Liver (tissue), 9 donors: Measurements from ENCODE around the gene HSPA9. TPM values are rescaled to one million over a fixed set of nuclear protein-coding genes. Genes with fewer than 3 reads are reported as not detected.

Source experiments
- DNase-seq: peaks from one replicate; pipeline ENCODE4 v3.0.0-alpha.2; 2017; ENCODE audit warnings: low spot score
- H3K27ac ChIP-seq, 2 donors: one replicate each; pipeline ENCODE4 v1.7.0; 2013; ENCODE audit warnings: inconsistent platforms in 2 of 2, low read length in 2 of 2, control low read depth in 1 of 2, low read depth in 1 of 2, mild to moderate bottlenecking in 1 of 2
- H3K27me3 ChIP-seq, 4 donors: one replicate each; pipeline versions ENCODE4 v1.6.1 to v1.7.0; 2013; ENCODE audit warnings: low read length in 3 of 4, inconsistent platforms in 1 of 4, mild to moderate bottlenecking in 1 of 4, moderate library complexity in 1 of 4; ENCODE audit not compliant: control insufficient read depth in 4 of 4, insufficient read depth in 4 of 4
- H3K36me3 ChIP-seq, 4 donors: one replicate each; pipeline versions ENCODE4 v1.6.1 to v1.7.0; 2013; ENCODE audit warnings: low read length in 3 of 4, mild to moderate bottlenecking in 3 of 4, low read depth in 1 of 4, moderate library complexity in 1 of 4; ENCODE audit not compliant: control insufficient read depth in 4 of 4, insufficient read depth in 3 of 4
- H3K4me1 ChIP-seq, 4 donors: one replicate each; pipeline versions ENCODE4 v1.6.1 to v1.7.0; 2013; ENCODE audit warnings: low read length in 3 of 4, mild to moderate bottlenecking in 3 of 4, moderate library complexity in 1 of 4; ENCODE audit not compliant: control insufficient read depth in 4 of 4, insufficient read depth in 4 of 4
- H3K4me3 ChIP-seq, 3 donors: one replicate each; pipeline versions ENCODE4 v1.6.1 to v1.7.0; 2013; ENCODE audit warnings: low read length in 3 of 3, control low read depth in 1 of 3, low read depth in 1 of 3, mild to moderate bottlenecking in 1 of 3
- H3K9ac ChIP-seq, 2 donors: one replicate each; pipeline ENCODE4 v1.7.0; 2013; ENCODE audit warnings: low read length in 2 of 2, mild to moderate bottlenecking in 2 of 2, moderate library complexity in 2 of 2, control low read depth in 1 of 2, low read depth in 1 of 2
- H3K9me3 ChIP-seq, 4 donors: one replicate each; pipeline versions ENCODE4 v1.6.1 to v1.7.0; 2013; ENCODE audit warnings: low read length in 3 of 4; ENCODE audit not compliant: control insufficient read depth in 4 of 4
- EGR1 ChIP-seq, 2 donors: IDR thresholded peaks; 2 replicates each; pipeline ENCODE4 v1.6.1; 2016 to 2018; ENCODE audit warnings: antibody characterized with exemption in 2 of 2, low read depth in 2 of 2
- FOXA1 ChIP-seq: IDR thresholded peaks from 2 replicates; pipeline ENCODE4 v1.6.1; 2016; ENCODE audit warnings: antibody characterized with exemption
- FOXA2 ChIP-seq: IDR thresholded peaks from 2 replicates; pipeline ENCODE4 v1.6.1; 2016; ENCODE audit warnings: antibody characterized with exemption
- GABPA ChIP-seq, 2 donors: IDR thresholded peaks in 1 of 2; conservative IDR thresholded peaks in 1 of 2; 2 replicates each; pipeline ENCODE4 v1.6.1; 2016; ENCODE audit warnings: antibody characterized with exemption in 2 of 2, mild to moderate bottlenecking in 1 of 2, moderate library complexity in 1 of 2
- HNF4A ChIP-seq, 2 donors: conservative IDR thresholded peaks; 2 replicates each; pipeline ENCODE4 v1.6.1; 2016; ENCODE audit warnings: antibody characterized with exemption in 2 of 2, mild to moderate bottlenecking in 2 of 2
- JUND ChIP-seq, 2 donors: IDR thresholded peaks; 2 replicates each; pipeline ENCODE4 v1.6.1; 2016; ENCODE audit warnings: antibody characterized with exemption in 2 of 2
- NR2F2 ChIP-seq: IDR thresholded peaks from 2 replicates; pipeline ENCODE4 v1.6.1; 2016; ENCODE audit warnings: antibody characterized with exemption
- RAD21 ChIP-seq, 2 donors: IDR thresholded peaks; 2 replicates each; pipeline ENCODE4 v1.6.1; 2016; ENCODE audit warnings: antibody characterized with exemption in 2 of 2, mild to moderate bottlenecking in 2 of 2
- RXRA ChIP-seq, 2 donors: IDR thresholded peaks; 2 replicates each; pipeline ENCODE4 v1.6.1; 2017 to 2018; ENCODE audit warnings: antibody characterized with exemption in 2 of 2, mild to moderate bottlenecking in 1 of 2
- SP1 ChIP-seq: IDR thresholded peaks from 2 replicates; pipeline ENCODE4 v1.6.1; 2018; ENCODE audit warnings: antibody characterized with exemption, mild to moderate bottlenecking
- TAF1 ChIP-seq: conservative IDR thresholded peaks from 2 replicates; pipeline ENCODE4 v1.6.1; 2016; ENCODE audit warnings: antibody characterized with exemption, mild to moderate bottlenecking
- YY1 ChIP-seq: IDR thresholded peaks from 2 replicates; pipeline ENCODE4 v1.6.1; 2016; ENCODE audit warnings: antibody characterized with exemption, mild to moderate bottlenecking
- WGBS: extraction: QIAGEN DNeasy Blood & Tissue Kit; methylation state at CpG from one replicate; pipeline ENCODE4 v1.1.7; 2013; 5-methylcytosine and 5-hydroxymethylcytosine counted together
- polyA plus RNA-seq, 2 donors: library from polyadenylated mRNA; stranded (reverse) in 1 of 2; unstranded in 1 of 2; fragments of 200-250 nt in 1 of 2; fragments of >200 nt in 1 of 2; fragmentation: Nextera tagmentation in 1 of 2; extraction: Ambion mirVana in 1 of 2; gene quantifications; one replicate each; pipeline versions ENCODE4 v1.2.1 to v1.2.3, GENCODE V29; 2013 to 2015
- total RNA-seq, 2 donors: library from RNA; depleted of rRNA; stranded (reverse); fragments of >200 nt; gene quantifications; one replicate each; pipeline ENCODE4 v1.2.3, GENCODE V29; 2014
- TF ChIP-seq, protein P1 (sequence below): IDR thresholded peaks from 2 replicates; pipeline ENCODE4 v1.6.1; 2016; ENCODE audit warnings: antibody characterized with exemption
- TF ChIP-seq, protein P2 (sequence below): IDR thresholded peaks from 2 replicates; pipeline ENCODE4 v1.6.1; 2016; ENCODE audit warnings: antibody characterized with exemption, mild to moderate bottlenecking
- TF ChIP-seq, protein P3 (sequence below): fragments of 150-350 bp; IDR thresholded peaks from 2 replicates; pipeline ENCODE4 v1.5.1; 2017; ENCODE audit warnings: improper control_type of control experiment, low read depth, low read length; ENCODE audit not compliant: missing input control
- donor health status: healthy.
- donor health status: healthy.
- donor health status: healthy.
- donor health status: healthy.
- donor health status: healthy.

HSPA9 gene
- total and polyA plus RNA-seq, 4 donors: 221 to 378 (median 238) TPM

DNA sequence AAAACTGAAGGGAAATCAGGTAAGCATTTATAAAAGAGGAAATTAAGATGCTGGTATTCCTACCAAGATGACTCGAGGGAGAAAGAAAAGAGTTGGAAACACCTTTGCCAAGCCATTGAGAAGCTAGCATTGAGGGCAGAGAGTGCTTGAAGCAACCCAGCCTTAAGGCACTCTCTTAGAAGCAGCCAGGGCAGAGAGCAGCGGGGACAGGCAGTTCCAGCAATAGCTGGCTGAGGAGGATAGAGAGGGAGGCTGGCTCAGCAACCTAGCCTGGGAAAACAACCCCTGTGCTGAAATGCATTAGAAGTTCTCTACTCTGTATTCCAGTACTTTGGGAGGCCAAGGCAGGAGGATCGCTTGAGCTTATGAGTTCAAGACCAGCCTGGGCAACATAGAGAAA is 40.3 kb upstream of the HSPA9 start (continued):
- TF ChIP-seq, protein P1, sequence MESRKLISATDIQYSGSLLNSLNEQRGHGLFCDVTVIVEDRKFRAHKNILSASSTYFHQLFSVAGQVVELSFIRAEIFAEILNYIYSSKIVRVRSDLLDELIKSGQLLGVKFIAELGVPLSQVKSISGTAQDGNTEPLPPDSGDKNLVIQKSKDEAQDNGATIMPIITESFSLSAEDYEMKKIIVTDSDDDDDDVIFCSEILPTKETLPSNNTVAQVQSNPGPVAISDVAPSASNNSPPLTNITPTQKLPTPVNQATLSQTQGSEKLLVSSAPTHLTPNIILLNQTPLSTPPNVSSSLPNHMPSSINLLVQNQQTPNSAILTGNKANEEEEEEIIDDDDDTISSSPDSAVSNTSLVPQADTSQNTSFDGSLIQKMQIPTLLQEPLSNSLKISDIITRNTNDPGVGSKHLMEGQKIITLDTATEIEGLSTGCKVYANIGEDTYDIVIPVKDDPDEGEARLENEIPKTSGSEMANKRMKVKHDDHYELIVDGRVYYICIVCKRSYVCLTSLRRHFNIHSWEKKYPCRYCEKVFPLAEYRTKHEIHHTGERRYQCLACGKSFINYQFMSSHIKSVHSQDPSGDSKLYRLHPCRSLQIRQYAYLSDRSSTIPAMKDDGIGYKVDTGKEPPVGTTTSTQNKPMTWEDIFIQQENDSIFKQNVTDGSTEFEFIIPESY: no peak
- TF ChIP-seq HNF4A (conservative IDR thresholded peaks at IDR 0.05) (no peak), NR2F2 (no peak), YY1 (no peak), FOXA2 (no peak), RAD21 (IDR thresholded peaks at IDR 0.05) (no peak)

DNA sequence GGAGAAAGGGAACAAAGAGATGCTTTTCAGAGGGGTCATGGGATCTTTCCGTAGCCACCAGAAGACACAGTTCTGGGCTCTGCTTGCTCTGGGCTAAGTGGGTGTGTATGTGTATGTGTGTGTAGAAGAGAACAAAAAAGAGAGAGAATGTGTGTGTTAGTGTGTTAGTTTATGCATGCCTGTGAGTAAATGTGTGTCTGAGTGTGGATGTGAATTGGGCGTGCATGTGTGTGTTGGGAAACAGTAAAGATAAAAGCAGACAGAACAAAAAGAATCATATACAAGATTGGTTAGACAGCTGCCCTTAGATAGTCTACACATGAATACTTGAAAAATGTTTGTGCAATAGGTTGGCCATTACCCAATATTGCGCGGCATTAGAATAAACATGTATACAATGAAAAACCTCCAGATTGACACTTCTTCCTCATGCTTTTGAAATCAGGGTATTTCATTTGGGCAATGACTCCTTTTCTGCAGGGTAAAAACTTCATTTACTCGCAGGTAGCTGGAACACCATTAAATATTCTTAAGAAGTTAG is 36.5 kb upstream of the HSPA9 start:
- Histone ChIP-seq H3K9ac (no peak overlapping the region), H3K9me3 (no peaks in the 10 kb centered on the region), H3K27ac (no peak overlapping the region), H3K4me1 (peaks cover 0 to 14% (median 6%) of the 10 kb centered on the region in 4 donors), H3K4me3 (no peak overlapping the region), H3K27me3 (no peaks in the 10 kb centered on the region), H3K36me3 (no peaks in the 10 kb centered on the region)
- DNase-seq: no peak
- 37% methylated on average over 5 of the region's 5 CpGs for WGBS
- TF ChIP-seq FOXA2 (no peak), YY1 (no peak), GABPA (IDR thresholded peaks at IDR 0.05 in 1 of 2, conservative IDR thresholded peaks at IDR 0.05 in 1 of 2) (no peak), TAF1 (no peak), HNF4A (conservative IDR thresholded peaks at IDR 0.05) (no peak), SP1 (no peak), JUND (IDR thresholded peaks at IDR 0.05) (no peak), EGR1 (IDR thresholded peaks at IDR 0.05; ENCODE audit: low read depth in 2 of 2) (no peak), RXRA (IDR thresholded peaks at IDR 0.05) (no peak), FOXA1 (no peak), NR2F2 (no peak)
- TF ChIP-seq, protein P1: no peak
- TF ChIP-seq, protein P2, sequence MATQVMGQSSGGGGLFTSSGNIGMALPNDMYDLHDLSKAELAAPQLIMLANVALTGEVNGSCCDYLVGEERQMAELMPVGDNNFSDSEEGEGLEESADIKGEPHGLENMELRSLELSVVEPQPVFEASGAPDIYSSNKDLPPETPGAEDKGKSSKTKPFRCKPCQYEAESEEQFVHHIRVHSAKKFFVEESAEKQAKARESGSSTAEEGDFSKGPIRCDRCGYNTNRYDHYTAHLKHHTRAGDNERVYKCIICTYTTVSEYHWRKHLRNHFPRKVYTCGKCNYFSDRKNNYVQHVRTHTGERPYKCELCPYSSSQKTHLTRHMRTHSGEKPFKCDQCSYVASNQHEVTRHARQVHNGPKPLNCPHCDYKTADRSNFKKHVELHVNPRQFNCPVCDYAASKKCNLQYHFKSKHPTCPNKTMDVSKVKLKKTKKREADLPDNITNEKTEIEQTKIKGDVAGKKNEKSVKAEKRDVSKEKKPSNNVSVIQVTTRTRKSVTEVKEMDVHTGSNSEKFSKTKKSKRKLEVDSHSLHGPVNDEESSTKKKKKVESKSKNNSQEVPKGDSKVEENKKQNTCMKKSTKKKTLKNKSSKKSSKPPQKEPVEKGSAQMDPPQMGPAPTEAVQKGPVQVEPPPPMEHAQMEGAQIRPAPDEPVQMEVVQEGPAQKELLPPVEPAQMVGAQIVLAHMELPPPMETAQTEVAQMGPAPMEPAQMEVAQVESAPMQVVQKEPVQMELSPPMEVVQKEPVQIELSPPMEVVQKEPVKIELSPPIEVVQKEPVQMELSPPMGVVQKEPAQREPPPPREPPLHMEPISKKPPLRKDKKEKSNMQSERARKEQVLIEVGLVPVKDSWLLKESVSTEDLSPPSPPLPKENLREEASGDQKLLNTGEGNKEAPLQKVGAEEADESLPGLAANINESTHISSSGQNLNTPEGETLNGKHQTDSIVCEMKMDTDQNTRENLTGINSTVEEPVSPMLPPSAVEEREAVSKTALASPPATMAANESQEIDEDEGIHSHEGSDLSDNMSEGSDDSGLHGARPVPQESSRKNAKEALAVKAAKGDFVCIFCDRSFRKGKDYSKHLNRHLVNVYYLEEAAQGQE: no peak
- TF ChIP-seq, protein P3, sequence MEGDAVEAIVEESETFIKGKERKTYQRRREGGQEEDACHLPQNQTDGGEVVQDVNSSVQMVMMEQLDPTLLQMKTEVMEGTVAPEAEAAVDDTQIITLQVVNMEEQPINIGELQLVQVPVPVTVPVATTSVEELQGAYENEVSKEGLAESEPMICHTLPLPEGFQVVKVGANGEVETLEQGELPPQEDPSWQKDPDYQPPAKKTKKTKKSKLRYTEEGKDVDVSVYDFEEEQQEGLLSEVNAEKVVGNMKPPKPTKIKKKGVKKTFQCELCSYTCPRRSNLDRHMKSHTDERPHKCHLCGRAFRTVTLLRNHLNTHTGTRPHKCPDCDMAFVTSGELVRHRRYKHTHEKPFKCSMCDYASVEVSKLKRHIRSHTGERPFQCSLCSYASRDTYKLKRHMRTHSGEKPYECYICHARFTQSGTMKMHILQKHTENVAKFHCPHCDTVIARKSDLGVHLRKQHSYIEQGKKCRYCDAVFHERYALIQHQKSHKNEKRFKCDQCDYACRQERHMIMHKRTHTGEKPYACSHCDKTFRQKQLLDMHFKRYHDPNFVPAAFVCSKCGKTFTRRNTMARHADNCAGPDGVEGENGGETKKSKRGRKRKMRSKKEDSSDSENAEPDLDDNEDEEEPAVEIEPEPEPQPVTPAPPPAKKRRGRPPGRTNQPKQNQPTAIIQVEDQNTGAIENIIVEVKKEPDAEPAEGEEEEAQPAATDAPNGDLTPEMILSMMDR: no peak
